Central memory CD4-positive, alpha-beta T cell (primary cell): ENCODE data around the gene LHX4.

Experiments used
- DNase-seq: peaks from one replicate; pipeline ENCODE4 v3.0.0; 2022

Gene LHX4

DNA sequence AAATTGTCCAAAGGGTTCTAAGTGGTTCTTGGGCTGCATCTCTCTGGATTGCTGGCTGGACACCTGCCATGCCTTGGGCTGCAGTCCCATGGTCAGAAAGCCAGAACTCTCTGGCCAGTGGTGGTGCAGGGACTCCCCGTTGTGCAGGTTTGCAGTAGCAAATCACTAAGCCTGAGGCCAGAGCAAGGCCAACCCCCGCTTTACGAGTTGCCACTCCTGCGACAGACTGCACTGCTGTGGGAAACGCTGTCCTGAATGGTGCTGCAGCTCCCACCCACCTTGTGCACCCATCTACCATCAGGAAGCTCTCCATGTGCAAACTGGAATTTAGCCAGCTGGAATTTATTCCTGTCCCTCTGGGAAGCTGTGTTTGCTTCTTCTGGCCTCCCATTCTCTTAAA, 45.7 kb downstream of the LHX4 start:
- no peak for DNase-seq

DNA sequence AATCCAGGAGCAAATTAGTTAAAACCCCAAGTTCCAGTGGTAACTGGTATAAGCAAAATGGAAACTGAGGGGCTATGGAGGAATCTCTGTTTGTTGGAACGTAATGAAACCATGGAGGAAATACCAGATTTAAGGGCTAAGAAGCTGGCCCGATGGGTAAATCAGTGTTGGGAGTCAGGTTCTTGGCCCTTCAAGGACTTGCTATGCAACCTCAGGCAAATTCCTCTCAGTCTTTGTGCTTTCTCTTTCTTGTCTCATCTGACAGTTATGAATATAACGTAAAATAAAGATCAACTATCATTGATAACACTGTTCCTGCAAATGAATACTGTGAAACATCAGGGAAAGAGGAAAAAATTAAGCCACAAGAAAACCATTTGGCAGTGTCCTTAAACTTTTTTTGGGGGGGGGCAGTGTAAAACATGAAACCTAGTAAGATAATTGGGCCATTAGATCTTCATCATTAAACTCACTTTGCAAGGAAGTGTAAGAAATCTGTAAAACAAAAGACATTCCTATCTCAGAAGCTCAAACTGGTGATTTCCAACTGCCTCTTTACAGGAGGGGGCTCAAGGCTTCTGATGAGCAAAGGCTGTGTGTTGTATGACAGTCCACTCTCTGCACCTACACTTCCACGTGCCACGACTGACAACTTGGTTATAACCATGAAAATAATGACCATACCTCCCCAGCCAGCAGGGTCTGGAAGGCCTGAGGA, 47.6 kb downstream of the LHX4 start:
- no peak for DNase-seq

DNA sequence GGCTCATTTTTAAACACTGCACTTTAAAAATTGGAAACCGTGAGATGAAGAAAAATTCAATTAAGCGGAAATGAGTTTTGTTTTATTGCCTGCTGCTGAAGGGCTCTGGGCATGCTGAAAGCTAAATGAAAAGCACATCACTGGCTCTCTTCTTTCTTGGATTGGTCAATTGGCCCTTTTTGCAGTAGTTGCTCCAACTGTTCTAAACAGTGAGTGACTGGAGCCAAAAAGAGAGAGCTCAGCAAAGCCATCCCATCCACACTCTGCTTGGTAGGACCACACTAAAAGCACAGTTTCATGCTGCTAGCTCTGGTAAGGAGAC, 48.1 kb downstream of the LHX4 start:
- no peak for DNase-seq

DNA sequence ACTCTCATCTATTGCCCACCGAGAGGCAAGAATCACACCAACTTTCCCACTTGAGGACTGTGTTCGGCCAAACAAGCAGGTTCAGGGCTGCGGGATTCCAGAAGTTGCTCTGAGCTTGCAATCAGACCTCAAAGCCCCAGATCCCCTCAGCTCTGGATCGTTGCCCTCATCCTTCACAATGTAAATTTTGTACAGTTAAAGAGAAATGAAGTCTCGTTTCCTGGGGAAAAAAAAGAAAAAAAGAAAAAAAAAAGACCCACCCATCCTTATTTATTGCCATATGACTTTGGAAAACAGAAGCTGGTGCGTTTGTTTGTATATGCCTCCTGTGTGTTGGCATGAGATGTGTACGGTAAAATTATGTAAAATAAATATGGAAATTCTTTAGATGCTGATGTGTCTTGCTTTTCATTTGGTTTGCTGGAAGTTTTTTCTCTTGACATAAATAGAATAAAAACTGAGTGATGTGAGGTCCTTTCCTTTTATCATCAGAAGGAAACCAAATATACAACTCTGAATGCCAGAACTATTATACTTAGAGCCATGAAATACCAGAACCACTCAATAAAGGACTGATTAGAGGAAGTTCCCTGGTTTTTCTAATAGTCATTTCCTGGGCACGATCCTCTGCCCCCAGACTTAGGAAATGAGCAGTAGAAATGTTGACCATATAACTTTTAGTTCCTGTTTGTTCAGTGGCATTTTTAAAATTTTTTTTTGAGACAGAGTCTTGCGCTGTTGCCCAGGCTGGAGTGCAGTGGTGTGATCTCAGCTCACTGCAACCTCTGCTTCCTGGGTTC, 48.7 kb downstream of the LHX4 start:
- DNase-seq: no peak

DNA sequence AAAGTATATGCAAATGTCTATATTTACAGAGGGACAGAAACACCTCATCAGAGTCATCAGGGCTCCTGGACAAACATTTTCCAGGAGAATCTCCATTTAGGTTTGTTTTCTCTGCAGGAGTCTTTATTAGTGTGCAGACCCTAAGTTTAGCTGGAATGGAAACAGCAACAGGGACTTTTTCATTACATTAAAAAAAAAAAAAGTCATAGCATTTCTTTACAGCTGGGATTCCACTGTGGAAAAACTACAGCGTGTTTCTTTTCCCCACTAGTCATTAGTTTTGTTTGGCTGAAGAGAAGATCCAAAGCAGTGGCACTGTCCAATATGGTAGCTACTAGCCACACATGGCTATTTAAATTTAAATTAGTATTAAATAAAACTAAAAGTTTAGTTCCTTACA, 49.6 kb downstream of the LHX4 start:
- no peak for DNase-seq

DNA sequence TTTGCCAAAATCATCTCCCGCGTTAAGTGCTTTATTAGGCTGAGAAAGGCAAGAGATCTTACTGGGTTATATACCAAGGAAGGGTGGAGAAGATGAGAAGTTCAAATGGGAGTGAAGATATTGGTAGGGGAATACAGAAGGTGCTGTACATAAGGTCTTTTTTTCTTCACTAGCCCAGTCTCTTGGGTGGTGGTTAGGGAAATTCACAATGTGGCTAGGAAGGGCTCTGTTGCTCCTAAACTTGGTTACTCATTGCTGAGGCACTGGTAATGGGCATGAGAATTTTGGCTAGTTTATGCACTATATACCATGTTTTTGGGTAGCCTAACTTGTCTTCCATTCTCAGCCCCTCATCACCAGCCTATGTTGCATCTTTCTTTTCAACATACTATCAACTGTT, 50.6 kb downstream of the LHX4 start:
- no peak for DNase-seq

DNA sequence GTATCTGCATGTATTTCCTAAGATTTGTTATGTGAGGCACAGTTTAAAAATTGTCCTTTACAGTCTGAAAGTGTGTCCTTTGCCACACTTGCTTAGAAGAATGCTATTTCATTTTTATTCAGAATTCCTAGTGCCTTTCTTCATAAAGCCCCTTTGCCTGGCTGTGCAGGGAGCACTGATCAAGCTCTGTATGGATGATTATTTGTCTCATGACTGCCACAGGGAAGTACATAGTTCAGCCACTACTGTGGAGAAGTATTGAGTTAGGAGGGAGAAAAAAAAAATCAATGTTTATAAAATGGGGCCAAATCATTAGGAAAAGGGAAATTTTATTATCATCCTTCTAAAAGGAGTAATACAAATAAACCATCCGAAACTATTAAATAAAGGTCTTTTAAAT, 51.4 kb downstream of the LHX4 start:
- no peak for DNase-seq

DNA sequence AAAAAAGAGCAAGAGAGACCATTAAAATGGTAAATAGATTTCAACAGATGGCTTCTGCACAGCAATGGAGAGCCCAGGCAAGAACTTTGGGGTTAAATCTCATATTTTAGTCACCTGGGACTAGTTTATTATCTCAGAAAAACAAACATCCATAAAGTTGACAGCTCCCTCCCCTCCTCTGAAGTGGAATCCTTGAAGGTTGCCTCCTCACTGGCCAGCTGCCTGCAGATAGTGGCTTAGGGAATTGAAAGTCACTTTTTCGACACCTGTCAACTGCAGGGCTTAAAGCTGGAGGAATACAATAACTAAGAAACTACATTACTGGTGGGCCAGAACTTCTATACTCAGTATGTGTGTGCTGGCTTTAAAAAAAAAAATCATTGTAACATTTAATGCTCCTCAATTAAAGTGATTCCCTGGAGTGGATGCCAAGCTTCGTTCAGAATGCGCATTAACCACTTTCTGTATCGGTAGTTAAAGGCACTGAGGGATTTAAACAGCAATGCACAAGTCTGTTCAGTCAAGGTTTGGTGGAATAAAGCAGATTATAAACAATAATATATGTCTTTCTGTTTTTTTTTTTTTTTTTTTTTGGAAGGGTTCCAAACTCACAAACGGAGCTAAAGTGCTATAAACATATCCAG, 52.5 kb downstream of the LHX4 start:
- no peak for DNase-seq

DNA sequence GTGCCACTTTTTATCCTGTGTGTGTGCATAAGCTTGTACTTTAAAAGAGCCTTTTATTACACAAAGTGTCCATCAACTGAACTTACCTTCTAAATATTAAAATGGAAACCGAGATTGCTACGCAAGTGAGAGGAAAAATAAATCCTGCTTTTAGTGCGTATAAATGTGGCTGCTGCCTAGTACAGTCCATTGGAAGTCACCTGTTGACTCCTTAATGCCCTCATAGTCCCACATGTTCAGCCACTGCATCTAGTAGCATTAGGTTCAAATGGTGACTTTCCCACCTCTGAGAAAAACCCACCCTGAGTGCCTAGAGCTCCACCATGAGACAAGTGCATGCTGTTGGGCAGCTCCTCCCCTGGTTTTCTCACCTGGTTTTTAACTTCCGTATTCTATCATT, 53.0 kb downstream of the LHX4 start:
- no peak for DNase-seq

DNA sequence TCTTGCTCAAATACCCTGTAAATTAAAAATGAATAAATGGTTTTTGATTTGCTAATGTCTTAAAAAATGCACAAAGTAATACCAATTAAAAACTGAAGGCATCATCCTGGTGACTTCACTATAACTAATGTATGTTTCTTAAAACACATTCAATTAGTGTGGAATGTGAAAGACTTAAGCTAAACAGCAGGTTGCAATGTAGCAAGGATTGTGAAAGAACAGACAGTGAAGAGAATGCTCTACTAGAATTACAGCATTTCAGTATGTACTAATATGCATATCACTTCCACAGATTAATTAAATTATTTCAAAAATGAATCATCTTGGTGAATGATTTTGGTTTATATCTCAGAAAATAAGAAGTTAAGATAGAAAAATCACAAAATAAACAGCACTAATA, 56.4 kb downstream of the LHX4 start:
- no peak for DNase-seq

DNA sequence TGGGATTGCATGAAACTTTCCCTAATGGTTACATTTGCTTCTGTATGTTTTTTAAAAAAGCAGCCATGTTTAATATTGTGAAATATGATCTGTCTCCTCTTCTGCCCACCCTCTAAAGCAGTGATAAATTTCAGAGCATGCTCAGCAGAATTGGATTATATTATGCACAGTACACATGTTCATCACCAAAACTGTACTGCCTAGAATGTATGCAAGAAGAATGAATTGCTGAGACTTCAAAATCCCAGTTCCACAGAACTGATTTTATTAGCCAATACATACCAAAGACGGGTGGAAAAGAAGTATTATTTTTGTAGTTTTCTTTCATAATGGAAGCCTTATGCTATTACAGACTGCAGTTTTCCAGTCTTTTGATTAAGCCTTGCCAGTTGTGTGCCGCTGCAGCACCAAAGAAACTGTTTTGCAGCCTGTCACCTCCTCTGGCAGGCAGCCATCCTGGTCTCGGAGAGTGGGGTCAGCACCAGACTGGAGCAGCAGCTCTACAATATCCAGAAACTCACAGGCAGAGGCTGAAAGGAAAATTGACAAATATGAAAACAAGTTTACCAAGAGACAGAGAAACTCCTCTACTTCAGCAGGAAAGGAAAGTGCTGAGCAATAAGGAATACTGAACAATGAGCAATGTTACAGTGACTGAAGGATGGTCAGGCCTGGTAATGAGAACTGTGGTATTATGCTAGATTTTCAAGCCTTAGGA, 58.1 kb downstream of the LHX4 start:
- DNase-seq: no peak

DNA sequence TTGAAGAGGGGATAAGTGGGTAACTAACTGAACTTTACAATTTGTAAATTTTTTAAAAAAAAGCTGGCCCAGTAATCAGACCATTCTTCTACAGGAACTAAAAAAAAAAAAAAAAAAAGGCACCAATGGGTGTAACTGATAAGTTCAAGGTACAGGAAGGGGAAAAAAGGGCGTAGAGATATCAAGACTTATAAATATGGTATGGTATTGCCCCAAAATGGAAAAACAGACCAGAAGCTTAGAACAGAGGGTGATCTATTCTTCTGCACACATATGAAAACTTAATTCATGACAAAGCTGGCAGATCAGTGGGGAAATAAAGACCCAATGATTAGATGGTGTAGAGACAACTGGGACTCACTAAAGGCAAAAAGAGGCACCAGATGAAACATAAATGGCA, 58.9 kb downstream of the LHX4 start:
- no peak for DNase-seq

DNA sequence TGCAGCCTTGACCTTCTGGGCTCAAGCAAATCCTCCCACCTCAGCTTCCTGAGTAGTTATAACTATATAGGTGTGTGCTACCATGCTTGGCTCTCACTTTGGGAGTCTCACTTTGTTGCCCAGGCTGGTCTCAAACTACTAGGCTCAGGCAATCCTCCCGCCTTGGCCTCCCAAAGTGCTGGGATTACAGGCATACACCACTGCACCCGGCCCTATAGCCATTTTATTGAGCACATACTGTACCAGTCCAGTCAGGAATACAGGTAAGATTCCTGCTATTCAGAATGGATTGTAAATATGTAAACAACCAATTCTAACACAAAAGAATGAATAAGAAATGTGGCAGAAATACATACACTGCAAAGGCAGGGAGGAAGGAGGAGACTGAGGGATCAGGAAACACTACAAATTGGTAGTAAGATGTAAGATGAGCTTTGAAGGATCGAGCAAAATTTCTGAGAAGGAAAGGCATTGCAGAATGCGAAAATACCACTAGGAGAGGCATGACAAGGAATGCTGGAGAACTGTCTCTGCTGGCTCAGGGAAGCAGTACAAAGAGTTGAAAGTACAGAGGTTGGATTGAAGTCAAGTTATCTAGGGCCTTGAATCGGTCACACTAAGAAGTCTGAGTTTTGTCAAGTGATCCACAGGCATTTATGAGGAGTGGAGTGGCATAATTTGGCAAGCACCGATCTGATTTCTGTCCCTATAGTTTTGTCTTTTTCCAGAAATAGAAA, 60.4 kb downstream of the LHX4 start:
- no peak for DNase-seq

DNA sequence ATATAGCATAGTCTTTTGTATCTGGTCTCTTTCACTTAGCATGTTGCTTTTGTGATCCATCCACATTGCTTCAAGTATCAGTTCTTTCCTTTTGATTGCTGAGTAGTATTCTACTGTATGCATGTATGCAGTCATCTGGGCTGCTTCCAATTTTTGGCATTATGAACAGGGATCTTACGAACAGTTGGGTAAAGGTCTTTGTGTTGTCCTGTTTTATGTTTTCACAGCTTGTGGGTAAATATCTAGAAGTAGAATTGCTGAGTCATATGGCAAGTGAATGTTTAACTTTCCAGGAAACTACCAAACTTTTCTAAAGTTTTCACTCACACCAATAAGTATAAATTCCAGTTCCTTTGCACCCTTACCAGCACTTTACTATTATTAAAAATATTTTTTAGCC, 60.9 kb downstream of the LHX4 start:
- no peak for DNase-seq

DNA sequence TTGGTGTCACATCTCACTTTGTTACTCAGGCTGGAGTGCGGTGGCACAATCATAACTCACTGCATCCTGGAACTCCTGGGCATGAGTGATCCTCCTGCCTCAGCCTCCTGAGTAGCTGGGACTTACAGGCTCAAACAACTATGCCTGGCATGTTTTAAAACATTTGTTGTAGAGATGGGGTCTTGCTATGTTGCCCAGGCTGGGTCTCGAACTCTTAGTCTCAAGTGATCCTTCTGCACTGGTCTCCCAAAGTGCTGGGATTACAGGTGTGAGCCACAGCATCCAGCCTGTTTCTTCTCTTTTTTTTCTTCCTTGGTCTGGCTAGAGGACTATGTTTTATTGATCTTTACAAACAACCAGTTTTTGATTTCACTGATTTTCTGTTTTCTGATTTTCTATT, 64.6 kb downstream of the LHX4 start:
- no peak for DNase-seq

DNA sequence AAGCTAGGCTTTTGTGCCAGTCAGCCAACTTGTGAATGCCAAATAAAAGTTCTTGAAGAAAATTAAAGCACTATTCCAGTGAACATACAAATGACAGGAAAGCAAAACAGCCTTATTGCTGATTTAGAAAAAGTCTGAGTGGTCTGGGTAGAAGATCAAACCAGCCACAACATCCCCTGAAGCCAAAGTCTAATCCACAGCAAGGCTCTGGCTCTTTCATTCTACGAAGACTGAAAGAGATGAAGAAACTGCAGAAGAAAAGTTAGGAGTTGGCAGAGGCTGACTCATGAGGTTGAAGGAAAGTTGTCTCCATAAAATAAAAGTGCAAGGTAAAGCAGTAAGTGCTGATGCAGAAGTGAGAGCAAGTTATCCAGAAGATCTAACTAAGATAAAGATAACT, 65.9 kb downstream of the LHX4 start:
- no peak for DNase-seq

DNA sequence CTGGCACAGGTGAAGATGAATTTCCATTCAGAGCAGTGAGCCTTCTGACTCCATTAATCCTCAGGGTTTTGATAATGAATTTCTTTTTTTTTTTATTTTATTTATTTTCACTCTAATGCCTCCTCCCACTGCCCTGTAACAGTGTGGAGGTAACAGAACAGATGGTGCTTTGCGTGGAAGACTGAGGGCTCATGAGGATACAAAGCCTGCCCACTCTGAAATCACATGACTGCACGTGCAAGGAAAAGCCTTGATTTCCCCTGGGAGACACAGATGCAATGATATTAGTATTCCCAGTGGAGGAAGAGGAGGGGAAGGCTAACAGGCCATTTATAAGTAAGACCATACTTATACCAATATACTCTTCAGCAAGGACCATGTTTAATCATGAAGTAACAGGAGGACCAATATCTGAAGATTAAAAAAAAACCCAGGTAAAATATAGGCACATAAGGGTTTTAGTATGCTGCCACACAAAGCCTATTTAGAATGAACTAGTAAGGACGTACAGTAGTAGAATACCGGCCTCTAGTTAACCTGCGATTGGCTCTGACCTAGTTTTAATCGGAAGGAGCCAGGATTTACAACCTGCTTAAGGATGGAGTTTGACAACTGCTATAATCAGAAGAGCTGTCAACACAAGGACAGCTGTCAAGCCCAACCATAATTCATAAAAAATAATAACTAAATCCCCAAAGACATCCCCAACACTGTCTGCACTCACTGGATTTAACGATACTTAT, 69.6 kb downstream of the LHX4 start:
- no peak for DNase-seq

DNA sequence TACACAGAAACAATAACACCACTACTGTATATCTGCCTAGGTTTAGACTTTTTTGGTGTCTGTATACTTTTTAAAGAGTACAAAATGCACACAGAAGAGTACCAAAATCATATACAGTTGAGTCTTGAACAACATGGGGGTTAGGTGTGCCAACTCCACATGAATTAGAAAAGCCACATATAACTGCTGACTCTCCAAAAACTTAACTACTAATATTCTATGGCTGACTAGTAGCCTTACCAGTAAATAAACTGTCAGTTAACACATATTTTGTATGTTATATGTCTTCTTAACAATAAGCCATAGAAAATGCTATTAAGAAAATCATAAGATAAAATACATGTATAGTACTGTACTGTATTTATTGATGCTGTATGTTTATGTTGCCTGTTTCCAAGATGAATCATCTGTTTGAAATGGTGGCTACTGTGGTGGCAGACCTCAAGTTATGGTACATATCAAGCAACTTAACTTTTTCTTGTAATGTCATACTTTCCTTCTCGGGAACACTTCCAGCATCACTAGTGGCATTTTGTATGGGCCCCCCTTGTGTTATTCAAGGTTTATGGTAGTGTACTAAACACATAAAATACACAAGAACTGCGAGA, 71.2 kb downstream of the LHX4 start:
- no peak for DNase-seq

DNA sequence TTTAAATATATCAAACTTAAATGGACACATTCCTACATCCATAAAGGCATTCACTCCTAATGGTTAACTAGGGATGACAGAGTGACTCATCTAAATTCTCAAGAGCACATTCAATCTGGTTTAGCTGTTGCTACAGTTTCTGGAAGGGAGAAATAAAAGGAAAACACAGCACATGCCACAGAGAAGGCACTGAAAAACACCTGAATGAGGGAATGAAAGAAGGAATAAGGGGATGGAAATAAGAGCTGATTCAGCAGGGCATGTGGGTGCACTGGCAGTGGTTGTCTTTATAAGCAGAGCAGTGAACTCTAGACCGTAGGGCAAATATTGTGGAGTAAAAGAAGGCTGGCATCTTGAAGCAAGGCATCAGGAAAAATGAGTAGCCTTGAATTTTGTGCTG, 79.3 kb downstream of the LHX4 start:
- no peak for DNase-seq

DNA sequence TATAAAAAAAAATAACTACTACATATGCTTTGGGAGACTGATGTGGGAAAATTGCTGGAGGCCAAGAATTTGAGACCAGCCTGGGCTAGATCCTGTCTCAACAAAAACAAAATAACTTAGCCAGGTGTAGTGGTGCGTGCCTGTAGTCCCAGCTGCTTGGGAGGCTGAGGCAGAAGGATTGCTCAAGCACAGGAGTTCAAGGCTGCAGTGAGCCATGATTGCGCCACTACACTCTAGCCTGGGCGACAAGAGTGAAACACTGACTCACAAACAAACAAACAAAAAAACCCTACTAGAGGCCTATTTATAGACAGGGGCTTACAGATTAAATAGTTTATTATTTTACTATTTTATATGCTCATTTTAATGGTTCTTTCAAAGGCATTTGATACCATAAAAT, 80.0 kb downstream of the LHX4 start:
- DNase-seq: no peak

DNA sequence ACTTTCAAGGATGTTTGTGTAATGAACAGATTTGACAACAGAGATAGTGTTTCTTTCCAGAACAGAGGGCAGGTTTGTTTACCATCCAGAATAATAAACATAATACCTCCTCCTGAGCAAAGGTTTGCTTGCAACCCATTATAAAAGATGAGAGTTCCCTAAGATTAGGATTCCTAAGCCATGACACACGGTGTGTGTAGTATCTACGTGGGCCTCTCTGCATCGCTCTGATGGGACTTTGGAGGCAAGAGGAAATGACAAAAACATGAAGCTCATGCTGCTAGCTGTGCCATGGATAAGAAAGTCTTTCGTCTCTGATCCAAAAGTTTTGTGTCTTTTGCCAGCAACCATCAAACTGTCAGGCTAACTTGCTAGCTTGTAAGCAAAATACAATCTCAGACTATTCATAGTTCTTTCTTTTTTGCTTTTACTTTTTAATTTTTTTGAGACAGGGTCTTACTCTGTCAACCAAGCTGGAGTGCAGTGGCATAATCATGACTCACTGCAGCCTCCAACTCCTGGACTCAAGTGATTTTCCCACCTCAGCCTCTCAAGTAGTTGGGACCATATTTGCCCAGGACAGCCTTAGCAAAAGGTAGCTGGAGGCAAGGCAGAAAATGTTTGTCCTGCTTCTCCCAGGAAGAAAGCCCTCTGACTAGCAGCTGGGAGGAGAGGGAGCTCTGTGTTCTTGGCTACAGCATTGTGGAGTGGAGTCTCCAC, 81.1 kb downstream of the LHX4 start:
- no peak for DNase-seq
